M059J (cell line): ENCODE measurements around the gene PRR36. TPM values are rescaled to one million over a fixed set of nuclear protein-coding genes. Genes with fewer than 3 reads are reported as not detected.
"Not testable (repeated sequence)": the region's sequence is repeated elsewhere in the genome, so short reads cannot be mapped to it uniquely, and the experiment has no call there.

Experiments
- DNase-seq: peaks from one replicate; pipeline ENCODE4 v3.0.0-alpha.2; 2012; ENCODE audit warnings: low read depth
- total RNA-seq: library from RNA; depleted of rRNA; stranded (reverse); fragments of >200 nt; shearing (Covaris generic); gene quantifications from 2 replicates; pipeline ENCODE4 v1.2.3, GENCODE V29; 2014

The PRR36 gene
- total RNA-seq, 1 experiment from 2014 or later = not detected

GRCh38 chr19:7860714-7861618, 13.2 kb downstream of the PRR36 start:
- no peak for DNase-seq

GRCh38 chr19:7859831-7860713, 14.1 kb downstream of the PRR36 start:
- no peak for DNase-seq

- not testable (repeated sequence) for DNase-seq
Measured at GRCh38 chr19:7859087-7859486, 15.1 kb downstream of the PRR36 start.

DNA sequence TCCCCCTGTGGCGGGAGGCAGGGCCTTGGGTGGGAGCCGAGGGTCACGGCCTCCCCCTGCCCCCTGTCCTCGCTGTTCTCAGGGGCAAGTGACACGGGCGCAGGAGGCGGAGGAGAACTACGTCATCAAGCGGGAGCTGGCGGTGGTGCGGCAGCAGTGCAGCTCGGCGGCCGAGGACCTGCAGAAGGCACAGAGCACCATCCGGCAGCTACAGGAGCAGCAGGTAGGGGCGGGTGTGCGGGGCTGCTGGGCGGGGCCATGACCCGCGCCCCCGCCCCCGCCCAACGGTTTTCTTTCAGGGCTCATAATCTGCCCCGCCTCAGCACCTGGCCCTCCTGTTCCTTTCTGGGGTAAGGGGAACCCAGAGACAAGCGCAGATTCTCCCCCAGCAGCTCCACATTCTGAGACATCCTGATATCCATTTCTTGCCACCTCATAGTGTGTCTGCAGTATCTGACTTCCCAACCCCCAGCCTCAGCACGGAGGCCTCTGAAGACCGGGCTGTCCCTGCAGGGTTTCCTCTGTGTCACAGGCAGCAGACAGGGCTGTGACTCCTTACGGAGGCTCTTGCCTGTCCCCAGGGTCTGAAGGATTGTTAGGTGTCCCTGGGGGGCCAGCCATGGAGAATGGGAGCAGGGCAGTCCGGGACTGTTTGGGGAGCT, 15.9 kb downstream of the PRR36 start:
- DNase-seq = no peak

- no peak for DNase-seq
Measured at GRCh38 chr19:7857727-7858108, 16.5 kb downstream of the PRR36 start.

- DNase-seq = no peak
Measured at GRCh38 chr19:7856679-7857663, 17.2 kb downstream of the PRR36 start.

- no peak for DNase-seq
Measured at GRCh38 chr19:7856109-7856591, 18.0 kb downstream of the PRR36 start.

GRCh38 chr19:7855426-7856108, 18.6 kb downstream of the PRR36 start:
- no peak for DNase-seq

DNA sequence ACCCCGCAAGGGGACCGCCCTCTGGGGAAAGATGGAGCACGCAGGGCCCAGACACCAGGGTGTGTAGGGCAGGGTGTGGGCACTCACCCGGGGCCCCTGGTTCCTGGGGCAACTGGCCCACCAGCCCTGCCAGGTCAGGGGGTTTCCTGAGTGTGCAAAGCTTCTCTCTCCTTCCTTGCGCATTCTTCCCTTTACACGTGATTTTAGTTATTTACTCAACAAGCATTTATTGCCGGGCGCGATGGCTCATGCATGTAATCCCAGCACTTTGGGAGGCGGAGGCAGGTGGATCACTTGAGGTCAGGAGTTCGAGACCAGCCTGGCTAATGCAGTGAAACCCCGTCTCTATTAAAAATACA, 20.4 kb downstream of the PRR36 start:
- DNase-seq = no peak

DNA sequence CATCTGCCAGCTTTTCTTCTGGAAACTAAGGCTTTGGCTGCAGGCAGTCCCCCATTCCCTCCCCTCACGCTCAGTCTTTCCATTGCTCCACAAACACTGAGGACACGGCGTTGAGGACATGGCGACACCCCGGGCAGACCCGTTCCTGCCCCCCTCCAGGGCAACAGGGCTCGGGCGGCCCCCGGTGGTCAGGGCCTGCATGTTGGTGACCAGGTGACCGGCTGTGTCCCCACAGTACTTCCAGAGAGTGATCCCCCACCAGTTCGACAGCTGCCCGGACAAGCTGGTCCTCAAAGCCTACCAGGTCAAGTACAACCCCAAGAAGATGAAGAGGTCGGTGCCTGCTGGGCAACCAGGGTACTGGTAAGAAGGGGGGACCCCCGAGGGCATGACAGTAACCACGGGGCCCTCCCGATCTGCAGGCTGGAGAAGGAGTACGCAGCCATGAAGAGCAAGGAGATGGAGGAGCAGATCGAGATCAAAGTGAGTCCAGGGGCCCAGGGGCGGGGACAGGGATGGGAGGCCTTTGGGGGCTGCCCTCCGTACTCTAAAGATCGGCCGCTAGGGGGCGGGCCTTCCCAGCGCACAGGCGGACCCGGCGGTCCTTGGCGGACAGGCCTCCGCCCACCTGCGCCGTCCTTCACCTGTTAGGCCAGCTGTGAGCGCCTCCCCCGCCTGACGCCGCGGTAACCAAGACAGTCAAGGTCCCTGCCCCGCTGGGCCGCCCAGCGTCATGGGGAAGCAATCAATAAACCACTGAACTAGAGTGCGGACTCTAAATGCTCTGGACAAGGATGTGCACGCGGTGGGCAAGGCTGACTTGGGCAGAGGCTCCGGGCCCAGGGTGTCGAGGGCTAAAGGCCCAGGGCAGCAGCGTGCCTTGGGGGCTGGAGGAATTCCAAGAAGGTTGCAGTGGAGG, 21.1 kb downstream of the PRR36 start:
- DNase-seq = no peak

DNA sequence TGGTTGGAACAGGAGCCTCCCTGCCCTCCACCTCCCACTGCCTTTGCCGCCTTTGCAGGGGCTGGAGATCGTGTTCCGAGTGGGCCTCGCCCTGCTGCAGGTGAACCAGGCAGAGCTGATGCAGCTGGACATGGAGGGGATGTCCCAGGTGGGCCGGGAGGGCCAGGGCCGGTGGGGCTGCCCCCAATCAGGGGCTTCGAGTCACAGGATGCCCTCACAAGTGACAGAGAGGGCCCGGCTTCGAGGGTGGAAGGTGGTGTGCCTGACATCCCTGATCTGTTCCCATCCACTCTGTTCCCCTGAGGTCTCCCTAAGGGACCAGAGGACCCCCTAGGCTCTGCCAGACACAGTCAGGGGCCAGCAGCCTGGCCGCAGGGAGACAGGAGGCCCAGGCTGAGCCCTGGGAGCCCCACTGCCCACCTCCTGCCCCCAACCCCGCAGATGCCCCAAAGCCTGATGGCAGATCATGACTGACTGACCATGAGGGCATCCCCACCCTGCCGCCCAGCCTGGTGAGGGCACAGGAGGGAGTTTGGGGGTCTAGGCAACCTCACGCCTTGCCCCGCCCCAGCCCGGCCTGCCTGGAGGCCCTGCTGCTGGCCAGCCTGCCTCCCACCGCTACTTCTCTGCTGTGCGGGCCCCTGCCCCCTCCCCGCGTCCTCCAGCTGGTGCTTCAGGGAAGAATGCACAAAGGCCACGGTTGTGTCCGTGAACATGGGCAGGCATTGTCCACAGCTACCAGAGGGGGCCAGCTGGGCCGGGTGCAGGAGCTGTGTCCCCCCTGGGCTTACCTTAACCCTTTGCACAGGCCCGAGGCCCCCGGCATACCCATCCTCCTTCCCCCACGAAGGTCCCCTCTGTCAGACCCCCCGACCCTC, 22.3 kb downstream of the PRR36 start:
- DNase-seq = no peak

- no peak for DNase-seq
Measured at GRCh38 chr19:7850945-7851622, 23.1 kb downstream of the PRR36 start.

- no peak for DNase-seq
Measured at GRCh38 chr19:7850000-7850813, 24.0 kb downstream of the PRR36 start.

DNA sequence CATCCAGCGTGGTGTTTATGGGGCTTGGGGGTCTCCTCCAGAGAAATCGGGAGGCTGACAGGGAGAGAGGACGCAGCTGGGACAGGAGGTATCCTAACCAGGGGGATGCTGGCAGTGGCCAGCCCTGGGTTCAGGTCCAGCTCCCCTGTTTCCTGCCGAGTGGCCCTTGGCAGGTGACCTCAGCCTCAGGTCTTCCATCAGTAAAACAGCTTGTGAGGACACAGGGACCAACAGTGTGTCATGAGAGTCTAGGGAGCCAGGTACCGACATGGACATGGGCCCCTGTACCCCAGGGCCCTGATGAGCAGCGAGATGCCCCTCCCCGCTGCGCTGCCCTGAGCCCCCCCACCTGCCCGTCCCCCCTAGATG, 24.6 kb downstream of the PRR36 start:
- DNase-seq = no peak

DNA sequence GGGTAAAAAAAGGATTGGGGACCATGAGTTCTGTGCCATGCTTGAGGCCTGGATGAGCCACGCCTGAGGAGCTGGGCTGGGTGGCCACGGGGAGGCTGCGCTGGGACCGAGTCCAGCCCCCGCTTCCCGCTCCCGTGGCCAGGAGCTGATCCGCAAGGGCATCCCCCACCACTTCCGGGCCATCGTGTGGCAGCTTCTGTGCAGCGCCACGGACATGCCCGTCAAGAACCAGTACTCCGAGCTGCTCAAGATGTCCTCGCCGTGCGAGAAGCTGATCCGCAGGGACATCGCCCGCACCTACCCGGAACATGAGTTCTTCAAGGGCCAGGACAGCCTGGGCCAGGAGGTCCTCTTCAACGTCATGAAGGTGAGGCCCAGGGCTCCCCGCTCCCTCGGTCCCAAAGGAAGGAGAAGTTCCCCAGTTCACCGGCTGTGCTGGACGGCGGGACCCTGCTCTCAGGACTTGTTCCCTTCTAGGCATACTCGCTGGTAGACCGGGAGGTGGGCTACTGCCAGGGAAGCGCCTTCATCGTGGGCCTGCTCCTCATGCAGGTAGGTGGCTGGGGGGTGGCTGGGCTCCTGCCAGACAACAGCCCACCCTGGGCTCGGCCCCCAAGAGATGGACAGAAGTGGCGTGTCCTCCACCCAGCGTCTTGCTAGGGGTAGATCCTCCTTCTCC, 25.3 kb downstream of the PRR36 start:
- DNase-seq = no peak

DNA sequence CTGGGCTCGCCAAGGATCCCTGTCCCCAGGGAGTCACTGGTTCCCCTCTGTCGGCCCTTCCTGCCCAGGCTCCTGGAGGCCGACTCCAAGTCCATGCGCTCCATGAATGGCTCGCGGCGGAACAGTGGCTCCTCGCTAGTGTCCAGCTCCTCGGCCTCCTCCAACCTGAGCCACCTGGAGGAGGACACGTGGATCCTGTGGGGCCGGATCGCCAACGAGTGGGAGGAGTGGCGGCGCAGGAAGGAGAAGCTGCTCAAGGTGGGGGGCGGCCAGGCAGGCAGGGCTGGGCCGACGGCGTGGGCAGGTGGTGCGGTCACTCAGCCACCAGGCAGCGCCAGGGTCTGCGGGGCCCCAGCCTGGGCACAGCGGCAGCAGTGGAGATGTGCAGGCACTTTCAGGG, 26.5 kb downstream of the PRR36 start:
- DNase-seq = no peak
